ENCODE measurements around the gene STX7.

DNA sequence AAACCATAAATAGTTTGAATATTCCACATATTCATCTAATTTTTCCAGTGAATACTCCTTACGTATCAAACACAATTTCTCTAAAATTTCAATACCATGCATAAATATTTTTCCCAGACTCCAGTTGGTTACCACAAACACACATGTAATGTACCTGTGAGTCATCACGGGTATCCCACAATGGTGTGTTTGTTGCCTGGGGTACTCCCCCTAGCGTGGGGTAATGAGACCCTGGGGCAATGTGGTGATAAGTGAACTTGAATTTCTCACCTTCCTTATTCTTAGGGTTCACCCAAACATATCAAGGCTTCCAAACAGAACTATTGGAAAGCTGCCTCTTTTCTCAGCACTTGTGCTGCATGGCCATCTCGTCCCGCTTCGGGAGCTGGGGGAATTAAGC is 51.0 kb downstream of the STX7 start:
- TF ChIP-seq ZNF571 (tag by site-specific recombination; IDR thresholded peaks at IDR 0.05) (no peak), ZNF544 (tag by site-specific recombination; IDR thresholded peaks at IDR 0.05) (no peak), ZBTB1 (tag by site-specific recombination; IDR thresholded peaks at IDR 0.05) (no peak), KLF10 (tag by site-specific recombination; IDR thresholded peaks at IDR 0.05) (no peak), ZNF433 (tag by site-specific recombination; IDR thresholded peaks at IDR 0.05; ENCODE audit: low read depth) (no peak), TCF7L2 (IDR thresholded peaks at IDR 0.05; ENCODE audit: borderline replicate concordance, low read depth, low read length) (no peak)
- TF ChIP-seq, protein P1, sequence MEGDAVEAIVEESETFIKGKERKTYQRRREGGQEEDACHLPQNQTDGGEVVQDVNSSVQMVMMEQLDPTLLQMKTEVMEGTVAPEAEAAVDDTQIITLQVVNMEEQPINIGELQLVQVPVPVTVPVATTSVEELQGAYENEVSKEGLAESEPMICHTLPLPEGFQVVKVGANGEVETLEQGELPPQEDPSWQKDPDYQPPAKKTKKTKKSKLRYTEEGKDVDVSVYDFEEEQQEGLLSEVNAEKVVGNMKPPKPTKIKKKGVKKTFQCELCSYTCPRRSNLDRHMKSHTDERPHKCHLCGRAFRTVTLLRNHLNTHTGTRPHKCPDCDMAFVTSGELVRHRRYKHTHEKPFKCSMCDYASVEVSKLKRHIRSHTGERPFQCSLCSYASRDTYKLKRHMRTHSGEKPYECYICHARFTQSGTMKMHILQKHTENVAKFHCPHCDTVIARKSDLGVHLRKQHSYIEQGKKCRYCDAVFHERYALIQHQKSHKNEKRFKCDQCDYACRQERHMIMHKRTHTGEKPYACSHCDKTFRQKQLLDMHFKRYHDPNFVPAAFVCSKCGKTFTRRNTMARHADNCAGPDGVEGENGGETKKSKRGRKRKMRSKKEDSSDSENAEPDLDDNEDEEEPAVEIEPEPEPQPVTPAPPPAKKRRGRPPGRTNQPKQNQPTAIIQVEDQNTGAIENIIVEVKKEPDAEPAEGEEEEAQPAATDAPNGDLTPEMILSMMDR (tag by site-specific recombination; IDR thresholded peaks at IDR 0.05): no peak
